WERI-Rb-1 (cell line): ENCODE results near the gene PPP3R1.
"Not testable (repeated sequence)": the region's sequence is repeated elsewhere in the genome, so short reads cannot be mapped to it uniquely, and the experiment has no call there.

Experiments used
- DNase-seq: peaks from one replicate; pipeline ENCODE4 v3.0.0-alpha.2; 2020
- H3K27ac ChIP-seq: fragments of 250-450 bp; sonication (Bioruptor Pico); 2 replicates; pipeline ENCODE4 v1.5.1; 2020; ENCODE audit warnings: mild to moderate bottlenecking, moderate library complexity
- H3K27me3 ChIP-seq: fragments of 250-450 bp; sonication (Bioruptor Pico); 2 replicates; pipeline ENCODE4 v1.5.1; 2021; ENCODE audit warnings: mild to moderate bottlenecking, low read depth, moderate library complexity; ENCODE audit not compliant: insufficient read depth, severe bottlenecking
- H3K36me3 ChIP-seq: fragments of 250-450 bp; sonication (Bioruptor Pico); 2 replicates; pipeline ENCODE4 v1.5.1; 2020; ENCODE audit warnings: mild to moderate bottlenecking, moderate library complexity
- H3K4me3 ChIP-seq: 2 replicates; pipeline ENCODE4 v1.5.1; 2011; ENCODE audit warnings: low read depth, mild to moderate bottlenecking, control low read depth, low read length
- H3K9me3 ChIP-seq: fragments of 250-450 bp; sonication (Bioruptor Pico); 2 replicates; pipeline ENCODE4 v1.5.1; 2021; ENCODE audit warnings: mild to moderate bottlenecking, moderate library complexity; ENCODE audit not compliant: severe bottlenecking
- TF ChIP-seq, protein P1 (sequence below): IDR thresholded peaks from 2 replicates; pipeline ENCODE4 v1.5.1; 2011; ENCODE audit warnings: low read depth, mild to moderate bottlenecking, control low read depth, inconsistent platforms, low read length

The PPP3R1 gene

DNA sequence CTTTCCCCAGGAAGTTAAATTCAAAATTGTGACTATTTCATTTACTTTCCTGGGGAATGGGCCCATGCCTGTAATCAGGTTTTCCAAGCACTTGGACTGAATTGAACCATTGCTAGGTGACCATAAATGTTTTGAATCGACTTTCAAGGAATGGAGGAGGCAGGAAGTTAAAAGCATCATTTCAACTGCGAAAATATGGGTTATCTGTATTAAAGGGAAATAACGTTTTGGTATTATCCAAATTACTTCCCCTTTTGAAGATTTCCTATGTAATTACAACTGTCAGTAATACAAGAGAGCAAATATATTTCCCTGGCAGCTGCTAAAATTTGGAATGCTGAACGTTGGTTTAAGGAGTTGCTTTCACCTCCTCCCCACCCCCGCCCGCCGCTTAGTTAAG lies 75.7 kb downstream of the PPP3R1 start:
- Histone ChIP-seq H3K9me3 (no peaks in the 10 kb centered on the region), H3K36me3 (peaks cover 68% of the 10 kb centered on the region), H3K4me3 (no peak overlapping the region), H3K27ac (no peak overlapping the region), H3K27me3 (no peaks in the 10 kb centered on the region)
- TF ChIP-seq, protein P1, sequence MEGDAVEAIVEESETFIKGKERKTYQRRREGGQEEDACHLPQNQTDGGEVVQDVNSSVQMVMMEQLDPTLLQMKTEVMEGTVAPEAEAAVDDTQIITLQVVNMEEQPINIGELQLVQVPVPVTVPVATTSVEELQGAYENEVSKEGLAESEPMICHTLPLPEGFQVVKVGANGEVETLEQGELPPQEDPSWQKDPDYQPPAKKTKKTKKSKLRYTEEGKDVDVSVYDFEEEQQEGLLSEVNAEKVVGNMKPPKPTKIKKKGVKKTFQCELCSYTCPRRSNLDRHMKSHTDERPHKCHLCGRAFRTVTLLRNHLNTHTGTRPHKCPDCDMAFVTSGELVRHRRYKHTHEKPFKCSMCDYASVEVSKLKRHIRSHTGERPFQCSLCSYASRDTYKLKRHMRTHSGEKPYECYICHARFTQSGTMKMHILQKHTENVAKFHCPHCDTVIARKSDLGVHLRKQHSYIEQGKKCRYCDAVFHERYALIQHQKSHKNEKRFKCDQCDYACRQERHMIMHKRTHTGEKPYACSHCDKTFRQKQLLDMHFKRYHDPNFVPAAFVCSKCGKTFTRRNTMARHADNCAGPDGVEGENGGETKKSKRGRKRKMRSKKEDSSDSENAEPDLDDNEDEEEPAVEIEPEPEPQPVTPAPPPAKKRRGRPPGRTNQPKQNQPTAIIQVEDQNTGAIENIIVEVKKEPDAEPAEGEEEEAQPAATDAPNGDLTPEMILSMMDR, result no peak
- DNase-seq, result no peak

DNA sequence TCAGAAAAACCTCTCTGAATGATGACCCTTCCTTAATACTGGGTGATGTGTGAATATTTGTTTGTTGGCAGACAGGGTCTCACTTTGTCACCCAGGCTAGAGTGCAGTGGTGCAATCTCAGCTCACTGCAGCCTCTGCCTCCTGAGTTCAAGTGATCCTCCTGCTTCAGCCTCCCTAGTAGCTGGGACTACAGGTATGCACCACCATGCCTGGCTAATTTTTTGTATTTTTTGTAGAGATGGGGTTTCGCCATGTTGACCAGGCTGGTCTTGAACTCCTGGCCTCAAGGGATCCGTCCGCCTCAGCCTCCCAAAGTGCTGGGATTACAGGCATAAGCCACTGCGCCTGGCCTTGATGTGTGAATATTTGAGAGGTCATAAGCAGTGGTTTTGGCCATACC lies 77.1 kb downstream of the PPP3R1 start:
- DNase-seq, H3K27ac ChIP-seq, H3K9me3 ChIP-seq, H3K27me3 ChIP-seq, H3K4me3 ChIP-seq: not testable (repeated sequence)
- H3K36me3 ChIP-seq, result peaks cover 70% of the 10 kb centered on the region

DNA sequence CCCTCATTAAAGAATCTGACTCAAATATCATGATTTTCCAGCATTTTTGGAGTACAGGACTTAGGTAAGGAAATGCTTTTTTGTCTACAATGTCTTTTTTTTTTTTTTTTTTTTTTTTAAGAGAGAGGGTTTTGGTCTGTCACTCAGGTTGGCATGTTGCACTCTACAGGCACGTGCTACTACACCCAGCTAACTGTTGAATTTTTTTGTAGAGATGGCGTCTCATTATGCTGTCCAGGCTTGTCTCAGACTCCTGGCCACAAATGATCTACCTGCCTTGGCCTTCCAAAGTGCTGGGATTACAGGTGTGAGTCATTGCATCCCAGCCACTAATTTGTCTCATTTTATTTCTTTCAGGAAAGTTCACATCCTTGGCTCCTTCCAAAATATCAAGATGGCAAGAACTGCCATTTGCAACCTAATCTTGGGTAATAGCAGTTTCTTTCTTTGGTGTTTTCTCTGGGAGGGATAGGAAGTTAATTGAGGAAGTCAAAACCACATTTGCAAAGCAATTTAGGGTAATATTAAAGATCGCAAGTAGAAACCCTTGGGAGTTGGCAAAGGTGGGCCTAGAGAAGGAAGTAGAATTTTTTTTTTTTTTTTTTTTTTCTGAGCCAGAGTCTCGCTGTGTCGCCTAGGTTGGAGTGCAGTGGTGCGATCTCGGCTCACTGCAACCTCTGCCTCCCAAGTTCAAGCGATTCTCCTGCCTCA lies 79.2 kb downstream of the PPP3R1 start:
- TF ChIP-seq, protein P1, result no peak
- DNase-seq, result no peak
- Histone ChIP-seq H3K4me3 (no peak overlapping the region), H3K36me3 (peaks cover 71% of the 10 kb centered on the region), H3K27ac (no peak overlapping the region), H3K27me3 (no peaks in the 10 kb centered on the region), H3K9me3 (no peaks in the 10 kb centered on the region)

DNA sequence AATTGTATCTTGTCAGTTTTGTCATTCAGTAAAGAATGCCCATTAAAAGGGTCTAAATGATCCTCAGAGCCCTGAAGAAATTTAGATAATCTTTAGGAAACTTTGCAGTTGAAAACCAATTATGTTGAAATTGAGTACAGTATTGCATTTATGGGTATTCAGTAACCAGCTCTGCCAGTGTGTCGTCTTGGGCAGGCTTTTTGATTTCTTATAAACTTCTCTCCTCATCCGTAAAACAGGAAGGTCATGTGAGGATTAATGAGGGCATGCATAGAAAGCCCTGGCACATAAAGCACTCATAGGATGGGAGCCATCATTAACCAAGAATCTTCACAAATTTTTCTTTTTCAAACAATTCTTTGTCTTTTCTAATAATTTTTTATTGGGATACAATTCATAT lies 79.8 kb downstream of the PPP3R1 start:
- peaks cover 67% of the 10 kb centered on the region for H3K36me3 ChIP-seq
- H3K9me3 ChIP-seq, result no peaks in the 10 kb centered on the region
- no peaks in the 10 kb centered on the region for H3K27me3 ChIP-seq
- TF ChIP-seq, protein P1, result no peak
- H3K4me3 ChIP-seq, result no peak overlapping the region
- DNase-seq, result no peak
- no peak overlapping the region for H3K27ac ChIP-seq

DNA sequence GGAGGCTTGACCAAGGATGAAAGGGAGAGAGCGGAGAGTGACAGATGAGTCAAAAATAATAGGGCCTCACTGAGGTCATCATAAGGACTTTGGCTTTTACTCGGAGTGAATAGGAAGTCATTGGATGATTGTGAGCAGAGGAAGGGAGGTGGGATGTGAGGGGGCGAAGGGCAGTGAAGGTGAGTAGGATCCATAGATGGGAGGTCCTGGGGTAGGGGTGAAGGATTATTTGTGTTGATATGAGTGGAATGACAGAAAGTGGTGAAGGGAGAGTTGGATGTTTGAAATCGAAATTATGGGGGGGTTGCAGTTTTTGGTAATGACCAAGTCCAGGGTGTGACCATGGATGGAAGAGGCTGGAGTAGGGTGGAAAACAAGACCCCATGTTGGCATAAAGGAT lies 80.6 kb downstream of the PPP3R1 start:
- DNase-seq, result no peak
- Histone ChIP-seq H3K27ac (no peak overlapping the region), H3K9me3 (no peaks in the 10 kb centered on the region), H3K4me3 (no peak overlapping the region), H3K36me3 (peaks cover 70% of the 10 kb centered on the region), H3K27me3 (no peaks in the 10 kb centered on the region)
- TF ChIP-seq, protein P1, result no peak

- H3K36me3 ChIP-seq, result peaks cover 69% of the 10 kb centered on the region
- H3K27me3 ChIP-seq, result no peaks in the 10 kb centered on the region
- no peak for DNase-seq
- H3K4me3 ChIP-seq, result no peak overlapping the region
- H3K27ac ChIP-seq, result no peak overlapping the region
- TF ChIP-seq, protein P1, result no peak
- H3K9me3 ChIP-seq, result no peaks in the 10 kb centered on the region
These were observed 81.2 kb downstream of the PPP3R1 start for GRCh38 chr2:68171146-68171545.
